AG04449 (cell line): ENCODE results near the gene GRK1.

ENCODE experiments used
- CTCF ChIA-PET: fragments of 350-600 bp; formaldehyde crosslinking; extraction: SDS; loops from one replicate; lab custom pipeline; 2021; ENCODE audit warnings: antibody characterized with exemption; lab: Yijun Ruan, JAX
- POLR2A ChIA-PET: fragments of 400-600, 350-600 bp; formaldehyde crosslinking; extraction: SDS; loops from one replicate; lab custom pipeline; 2020; ENCODE audit warnings: antibody characterized with exemption, inconsistent platforms; lab: Yijun Ruan, JAX
- DNase-seq: peaks from one replicate; pipeline ENCODE4 v3.0.0-alpha.2; 2010; ENCODE audit warnings: low read depth, low spot score
- H3K4me3 ChIP-seq: 2 replicates; pipeline ENCODE4 v1.5.1; 2011; ENCODE audit warnings: low read depth, mild to moderate bottlenecking, control low read depth, low read length
- CTCF ChIP-seq: IDR thresholded peaks from one replicate; pipeline ENCODE4 v1.5.1; 2011; ENCODE audit warnings: mild to moderate bottlenecking, moderate library complexity, low read length, control low read depth, inconsistent platforms; ENCODE audit not compliant: insufficient read depth; ENCODE audit errors: missing control alignments

Gene GRK1

GRCh38 chr13:113648216-113648610 lies 18.8 kb upstream of the GRK1 start:
- H3K4me3 ChIP-seq, result no peak overlapping the region
- DNase-seq, result no peak
- TF ChIP-seq CTCF, result no peak
- CTCF ChIA-PET, result no interaction called here
- POLR2A ChIA-PET, result no interaction called here

DNA sequence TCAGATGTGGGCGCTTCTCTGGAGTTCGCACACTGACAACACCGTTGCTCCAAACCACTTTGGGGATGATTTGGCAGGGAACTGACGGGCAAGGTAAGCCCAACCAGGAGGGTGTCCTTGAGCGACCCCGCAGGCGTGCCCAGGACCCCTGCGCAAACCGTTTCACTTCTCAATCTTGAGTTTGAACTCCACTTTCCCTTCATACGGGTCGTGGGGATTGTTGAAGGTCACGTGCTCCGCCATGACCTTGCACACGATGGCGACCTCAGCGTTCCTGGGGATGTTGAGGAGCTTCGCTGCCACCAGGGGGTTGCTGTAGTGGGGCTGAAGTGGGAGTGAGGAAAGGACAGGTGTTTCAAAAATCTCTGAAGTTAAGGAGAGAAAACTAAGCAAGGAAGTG lies 17.8 kb upstream of the GRK1 start:
- POLR2A ChIA-PET, result no interaction called here
- no peak for DNase-seq
- CTCF ChIA-PET, result interaction anchor here (1.1 kb wide), 1 partner anchor 12 kb away, joined by 4 read pairs; no protein-coding TSS in a partner anchor
- no peak for TF ChIP-seq CTCF
- no peak overlapping the region for H3K4me3 ChIP-seq

GRCh38 chr13:113650275-113650674 lies 16.7 kb upstream of the GRK1 start:
- ChIA-PET POLR2A (no interaction called here), CTCF (interaction anchor here (0.6 kb wide), 1 partner anchor 14 kb away, joined by 3 read pairs; no protein-coding TSS in a partner anchor)
- TF ChIP-seq CTCF, result no peak
- DNase-seq, result no peak
- H3K4me3 ChIP-seq, result no peak overlapping the region

DNA sequence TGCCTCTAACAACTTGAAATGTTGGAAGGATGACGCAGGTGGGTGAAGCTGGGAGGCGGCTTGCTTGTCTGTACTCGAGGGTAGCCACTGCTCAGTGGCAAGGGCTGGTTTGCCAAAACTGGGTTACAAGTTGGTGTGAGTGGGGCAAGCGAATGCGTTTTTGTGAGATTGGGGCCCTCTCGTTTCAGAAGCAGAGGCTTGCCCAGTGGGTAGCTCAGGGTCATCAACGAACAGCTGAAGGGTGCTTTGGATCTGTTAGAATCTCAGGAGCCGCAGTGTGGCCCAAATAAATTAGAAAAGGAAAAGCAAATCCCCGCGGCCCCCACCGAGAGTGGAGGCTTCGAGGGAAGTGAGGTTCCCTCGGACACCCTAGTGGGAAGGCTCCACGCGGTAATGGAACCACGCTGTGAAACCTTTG lies 16.3 kb upstream of the GRK1 start:
- H3K4me3 ChIP-seq, result no peak overlapping the region
- TF ChIP-seq CTCF, result no peak
- DNase-seq, result no peak
- ChIA-PET CTCF (interaction anchor here (0.6 to 1.6 kb wide), 4 partner anchors 7 to 25 kb away, joined by 3 read pairs; no protein-coding TSS in a partner anchor), POLR2A (no interaction called here)

GRCh38 chr13:113651511-113652403 lies 15.3 kb upstream of the GRK1 start:
- no peak overlapping the region for H3K4me3 ChIP-seq
- ChIA-PET CTCF (interaction anchor here (0.9 to 1.6 kb wide), 3 partner anchors 8 to 26 kb away, joined by 3 read pairs; no protein-coding TSS in a partner anchor), POLR2A (no interaction called here)
- no peak for TF ChIP-seq CTCF
- no peak for DNase-seq

- no peak overlapping the region for H3K4me3 ChIP-seq
- ChIA-PET CTCF (interaction anchor here (1.6 kb wide), 1 partner anchor 12 kb away, joined by 3 read pairs; no protein-coding TSS in a partner anchor), POLR2A (no interaction called here)
- no peak for TF ChIP-seq CTCF
- DNase-seq, result no peak
These were observed 14.4 kb upstream of the GRK1 start for GRCh38 chr13:113652404-113653263.
